GM13977 (cell line): Measurements from ENCODE around the gene GNG2.
A peak's percentile ranks its signal among the peaks of the same experiment; 100 is the strongest.

ENCODE experiments used
- DNase-seq: peaks from one replicate; pipeline ENCODE4 v3.0.0; 2012; ENCODE audit warnings: low spot score
- CTCF ChIP-seq: IDR thresholded peaks from 2 replicates; pipeline ENCODE4 v1.5.1; 2012; ENCODE audit warnings: mild to moderate bottlenecking, control low read depth; ENCODE audit not compliant: insufficient read depth; ENCODE audit errors: extremely low read depth, missing control alignments
- in situ Hi-C: fragments of 300-500 bp; cut with MboI; formaldehyde crosslinking; loops from one replicate; pipeline ENCODE4 v1.12.0; 2022; ENCODE audit warnings: low sequenced_read_pairs, low pct_unique_long_range_greater_than_20kb, mixed read lengths, inconsistent platforms; ENCODE audit not compliant: unreplicated experiment

Gene GNG2

GRCh38 chr14:51969852-51970540, 109.6 kb downstream of the GNG2 start:
- no peak for TF ChIP-seq CTCF

GRCh38 chr14:51972566-51972965, 112.2 kb downstream of the GNG2 start:
- in situ Hi-C loops, result loop anchor here (10.0 kb wide), 1 partner anchor 128 kb away; no protein-coding TSS in a partner anchor
- DNase-seq, result no peak
- TF ChIP-seq CTCF, result no peak

More at GRCh38 chr14:51969852-51970540, 109.6 kb downstream of the GNG2 start:
- DNase-seq, result no peak
- in situ Hi-C loops, result loop anchor here (10.0 kb wide), 1 partner anchor 125 kb away; no protein-coding TSS in a partner anchor

DNA sequence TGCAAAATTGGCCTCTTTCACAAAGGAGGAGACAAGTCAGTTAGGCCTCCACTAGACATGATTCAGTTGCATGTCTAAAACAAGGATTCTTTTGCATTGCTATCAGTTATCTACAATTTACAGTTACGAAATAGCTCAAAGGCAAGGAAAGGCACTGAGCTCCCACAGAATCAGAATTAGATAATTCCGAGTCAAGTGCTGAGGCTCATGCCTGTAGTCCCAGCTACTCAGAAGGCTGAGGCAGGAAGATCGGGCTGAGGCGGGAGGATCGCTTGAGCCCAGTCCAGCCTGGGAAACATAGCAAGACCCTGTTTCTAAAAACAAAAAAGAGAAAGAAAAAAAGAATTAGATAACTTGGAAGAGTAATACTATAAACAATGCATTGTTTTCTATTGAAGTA, 116.7 kb downstream of the GNG2 start:
- no peak for DNase-seq
- TF ChIP-seq CTCF, result no peak
- in situ Hi-C loops, result loop anchor here (10.0 to 25.0 kb wide), 2 partner anchors 132 to 690 kb away; no protein-coding TSS in a partner anchor

- DNase-seq, result no peak
- in situ Hi-C loops, result loop anchor here (10.0 to 25.0 kb wide), 2 partner anchors 134 to 691 kb away; no protein-coding TSS in a partner anchor
- no peak for TF ChIP-seq CTCF
Measured at GRCh38 chr14:51978681-51979085, 118.3 kb downstream of the GNG2 start.

DNA sequence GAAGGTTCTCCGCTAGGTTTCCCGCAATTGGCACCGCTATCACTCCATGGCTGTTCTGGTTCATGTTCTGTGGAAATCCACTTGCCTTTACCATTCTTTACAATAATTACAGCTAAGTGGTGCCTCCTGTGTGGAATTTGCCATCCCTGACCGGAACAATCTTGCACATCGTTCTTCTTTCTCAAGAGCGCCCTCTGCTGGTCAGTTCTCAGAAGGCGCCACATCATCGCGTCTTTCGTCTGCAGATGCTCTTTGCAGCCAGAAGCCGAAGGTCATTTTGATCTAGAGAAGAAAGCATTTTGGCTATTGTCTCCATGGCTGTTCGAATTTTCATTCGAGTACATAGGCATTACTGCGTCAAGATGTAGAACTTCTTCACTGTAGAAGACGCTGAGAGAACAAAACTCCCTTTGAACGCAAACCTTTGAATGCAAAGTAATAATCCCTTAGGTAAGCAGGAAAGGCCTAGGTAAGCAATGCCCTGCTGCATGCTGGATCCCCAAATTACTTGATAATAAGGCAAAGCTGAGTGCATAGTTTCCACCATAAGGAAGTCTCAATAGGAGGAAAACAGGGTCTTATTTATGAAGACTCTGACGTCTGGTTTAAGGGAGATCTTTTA, 118.8 kb downstream of the GNG2 start:
- peak; percentile 46 for DNase-seq
- peak; percentile 87 for TF ChIP-seq CTCF
- in situ Hi-C loops, result loop anchor here (10.0 to 25.0 kb wide), 2 partner anchors 134 to 692 kb away; no protein-coding TSS in a partner anchor

GRCh38 chr14:51981218-51981854, 120.9 kb downstream of the GNG2 start:
- in situ Hi-C loops, result loop anchor here (25.0 kb wide), 1 partner anchor 694 kb away; no protein-coding TSS in a partner anchor
- peak; percentile 16 for DNase-seq
- no peak for TF ChIP-seq CTCF
